AG04450 (cell line): Measurements from ENCODE around the gene ALPK3. TPM values are rescaled to one million over a fixed set of nuclear protein-coding genes. Genes with fewer than 3 reads are reported as not detected.

Source experiments
- CTCF ChIA-PET: fragments of 300-600, 350-600 bp; formaldehyde crosslinking; extraction: SDS; loops from one replicate; lab custom pipeline; 2022; ENCODE audit warnings: antibody characterized with exemption, inconsistent platforms; lab: Charles Lee
- POLR2A ChIA-PET: fragments of 350-600 bp; formaldehyde crosslinking; extraction: SDS; loops from one replicate; lab custom pipeline; 2021; ENCODE audit warnings: antibody characterized with exemption, inconsistent platforms; lab: Yijun Ruan, JAX
- DNase-seq: peaks from one replicate; pipeline ENCODE4 v3.0.0-alpha.2; 2011; ENCODE audit warnings: low read depth, low spot score
- H3K27ac ChIP-seq: one replicate; pipeline ENCODE4 v1.5.1; 2012; ENCODE audit warnings: low read depth, low read length, control low read depth
- H3K27me3 ChIP-seq: one replicate; pipeline ENCODE4 v1.6.0; 2012; ENCODE audit warnings: low read length; ENCODE audit not compliant: control insufficient read depth, insufficient read depth
- H3K4me3 ChIP-seq: 2 replicates; pipeline ENCODE4 v1.5.1; 2011; ENCODE audit warnings: mild to moderate bottlenecking, low read depth, low read length, control low read depth
- H3K9me3 ChIP-seq: 2 replicates; pipeline ENCODE4 v1.5.1; 2012; ENCODE audit warnings: low read length; ENCODE audit not compliant: control insufficient read depth, insufficient read depth
- CTCF ChIP-seq: IDR thresholded peaks from 2 replicates; pipeline ENCODE4 v1.5.1; 2011; ENCODE audit warnings: low read depth, low read length, control low read depth, inconsistent platforms
- polyA plus RNA-seq: library from polyadenylated mRNA; depleted of rRNA; stranded (reverse); fragments of >200 nt; gene quantifications from 2 replicates; pipeline ENCODE4 v1.2.3, GENCODE V29; 2011

ALPK3 gene
- polyA plus RNA-seq, 1 experiment = 0.04 TPM

GRCh38 chr15:84797801-84798200 is 19.4 kb upstream of the ALPK3 start:
- POLR2A ChIA-PET = no interaction called here

GRCh38 chr15:84798436-84798946 is 18.7 kb upstream of the ALPK3 start:
- TF ChIP-seq CTCF = no peak

More at GRCh38 chr15:84797801-84798200, 19.4 kb upstream of the ALPK3 start:
- TF ChIP-seq CTCF = no peak
- CTCF ChIA-PET = no interaction called here
- H3K9me3 ChIP-seq = no peaks in the 10 kb centered on the region
- H3K4me3 ChIP-seq = no peak overlapping the region
- H3K27ac ChIP-seq = peak overlapping the region; percentile 57
- DNase-seq = no peak
- no peaks in the 10 kb centered on the region for H3K27me3 ChIP-seq

GRCh38 chr15:84799511-84800187 is 17.5 kb upstream of the ALPK3 start:
- no peaks in the 10 kb centered on the region for H3K9me3 ChIP-seq
- POLR2A ChIA-PET = no interaction called here
- no peak overlapping the region for H3K27ac ChIP-seq
- H3K27me3 ChIP-seq = no peaks in the 10 kb centered on the region
- no peak for DNase-seq
- no peak overlapping the region for H3K4me3 ChIP-seq
- no peak for TF ChIP-seq CTCF
- CTCF ChIA-PET = no interaction called here

More at GRCh38 chr15:84798436-84798946, 18.7 kb upstream of the ALPK3 start:
- Histone ChIP-seq H3K4me3 (no peak overlapping the region), H3K9me3 (no peaks in the 10 kb centered on the region), H3K27ac (no peak overlapping the region), H3K27me3 (no peaks in the 10 kb centered on the region)
- no peak for DNase-seq
- CTCF ChIA-PET = no interaction called here
- POLR2A ChIA-PET = no interaction called here

DNA sequence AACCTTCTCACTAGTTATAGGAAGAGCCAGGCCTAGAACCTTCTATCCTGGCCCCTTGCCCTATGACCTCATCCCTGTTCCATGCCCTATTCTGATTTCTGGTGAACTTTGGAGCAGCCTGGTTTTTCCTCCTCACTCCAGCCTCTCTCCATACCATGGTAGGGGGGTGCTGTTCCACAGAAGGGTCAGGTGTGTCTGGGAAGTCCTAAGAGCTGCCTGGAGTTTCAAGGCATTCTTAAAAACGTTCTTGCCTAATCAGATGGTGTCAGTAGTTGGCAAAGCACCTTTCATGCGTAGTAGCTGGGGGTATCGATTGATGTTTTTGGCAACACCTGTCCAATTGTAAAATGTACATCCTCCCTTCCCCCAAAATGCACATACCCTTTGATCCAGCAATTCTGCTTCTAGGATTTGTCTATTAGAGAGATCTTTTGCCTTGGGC is 16.8 kb upstream of the ALPK3 start:
- Histone ChIP-seq H3K27ac (no peak overlapping the region), H3K9me3 (no peaks in the 10 kb centered on the region), H3K27me3 (no peaks in the 10 kb centered on the region), H3K4me3 (no peak overlapping the region)
- DNase-seq = no peak
- ChIA-PET POLR2A (no interaction called here), CTCF (no interaction called here)
- no peak for TF ChIP-seq CTCF

DNA sequence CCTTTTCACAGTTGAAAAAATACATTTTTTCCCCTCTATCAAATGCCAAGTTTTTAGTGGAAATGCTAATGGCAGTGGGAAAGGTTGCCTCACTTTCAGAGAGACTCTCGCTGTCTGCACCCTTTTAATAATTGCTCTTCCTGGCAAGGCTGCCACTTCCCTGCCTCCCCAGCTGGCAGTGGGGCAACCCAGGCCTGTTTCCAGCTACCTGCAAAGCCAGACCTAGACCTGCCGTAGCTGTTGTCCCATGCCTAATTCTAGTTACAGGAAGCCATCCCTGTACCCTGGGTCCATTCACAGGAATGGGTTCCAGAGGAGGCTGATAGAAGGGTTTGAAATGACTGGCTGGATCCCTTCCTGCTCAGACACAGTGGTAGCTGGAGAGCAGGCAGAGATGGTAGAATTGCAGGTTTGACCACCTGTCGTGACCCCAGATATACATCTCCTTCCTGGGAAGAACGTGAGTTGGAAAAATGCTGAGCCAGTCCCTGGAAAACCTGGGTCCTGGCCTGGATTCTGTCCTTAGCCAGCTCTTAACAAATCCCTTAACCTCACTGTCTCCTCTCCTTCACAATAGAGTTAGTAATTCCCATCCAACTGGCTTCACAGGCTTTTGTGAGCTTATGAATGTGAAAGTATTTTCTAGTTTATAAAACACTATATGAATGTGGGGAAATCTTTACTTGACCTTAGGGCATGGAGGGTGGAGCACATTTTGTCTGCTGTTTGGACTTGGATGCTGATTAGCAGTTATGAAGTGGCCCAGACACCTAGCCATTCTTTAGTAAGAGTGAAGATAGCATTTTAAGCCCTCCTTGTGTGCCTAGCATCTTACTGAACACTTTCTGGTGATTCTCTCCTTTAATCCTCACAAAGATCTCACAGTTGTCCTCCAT is 12.9 kb upstream of the ALPK3 start:
- no peak for DNase-seq
- Histone ChIP-seq H3K27me3 (no peaks in the 10 kb centered on the region), H3K4me3 (no peak overlapping the region), H3K27ac (no peak overlapping the region), H3K9me3 (no peaks in the 10 kb centered on the region)
- POLR2A ChIA-PET = no interaction called here
- CTCF ChIA-PET = interaction anchor here (1.0 kb wide), 1 partner anchor 124 kb away, joined by 3 read pairs; no protein-coding TSS in a partner anchor
- no peak for TF ChIP-seq CTCF
